Effector memory CD8-positive, alpha-beta T cell (primary cell): ENCODE data around the gene GPA33.

Experiments
- ATAC-seq: fragments of 150-1000 bp; cut with Tn5 transposase; replicated peaks from 2 replicates; pipeline ENCODE4 v1.10.0; 2021; ENCODE audit warnings: mild to moderate bottlenecking, moderate library complexity
- DNase-seq, 3 experiments: peaks; one replicate each; pipeline ENCODE4 v3.0.0; 2021
- H3K27ac Mint-ChIP-seq, 2 donors: one replicate each; pipeline ENCODE4 v1.8.0; 2022; ENCODE audit warnings: mild to moderate bottlenecking in 2 of 2, mixed read lengths in 2 of 2, moderate library complexity in 2 of 2
- H3K27me3 Mint-ChIP-seq, 2 donors: one replicate each; pipeline ENCODE4 v1.8.0; 2022; ENCODE audit warnings: mixed read lengths in 2 of 2
- H3K36me3 Mint-ChIP-seq: one replicate; pipeline ENCODE4 v1.8.0; 2022; ENCODE audit warnings: mild to moderate bottlenecking, moderate library complexity, mixed read lengths; ENCODE audit not compliant: insufficient read depth
- H3K4me1 Mint-ChIP-seq, 2 donors: one replicate each; pipeline ENCODE4 v1.8.0; 2022; ENCODE audit warnings: low read depth in 2 of 2, mixed read lengths in 2 of 2
- H3K4me3 Mint-ChIP-seq, 2 donors: one replicate each; pipeline ENCODE4 v1.8.0; 2022; ENCODE audit warnings: mild to moderate bottlenecking in 2 of 2, mixed read lengths in 2 of 2, moderate library complexity in 2 of 2
- H3K9me3 Mint-ChIP-seq, 2 donors: one replicate each; pipeline ENCODE4 v1.8.0; 2022; ENCODE audit warnings: mixed read lengths in 2 of 2

Gene GPA33

DNA sequence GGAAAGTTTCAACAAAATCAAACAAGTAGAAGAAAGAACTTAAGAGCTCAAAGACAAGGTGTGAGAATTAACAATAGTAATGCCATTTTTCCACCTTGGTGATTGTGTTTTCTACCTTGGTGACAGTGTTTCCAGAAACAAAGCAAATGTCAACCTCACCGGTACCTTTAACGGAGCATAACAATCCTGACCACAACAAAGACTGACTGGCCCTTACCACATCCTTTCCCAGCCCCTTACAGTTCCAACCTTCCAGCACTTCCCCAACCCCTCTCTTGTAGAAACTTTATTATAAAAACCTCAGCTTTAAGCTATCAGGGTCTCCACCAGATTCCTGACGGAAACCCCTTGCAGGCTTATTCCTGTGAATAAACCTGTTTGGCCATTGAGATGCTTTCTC, 20.4 kb upstream of the GPA33 start:
- Mint-ChIP-seq H3K9me3 (peaks cover 3 to 7% of the 10 kb centered on the region in 2 donors), H3K4me1 (peaks cover 26% of the 10 kb centered on the region in 2 donors), H3K36me3 (peaks cover 8% of the 10 kb centered on the region), H3K27me3 (peaks cover 0 to 20% of the 10 kb centered on the region in 2 donors), H3K4me3 (peak overlapping the region; percentile 11 to 51), H3K27ac (no peak overlapping the region)
- DNase-seq, result no peak
- peak; percentile 51 for ATAC-seq

GRCh38 chr1:167109125-167109524, 18.9 kb upstream of the GPA33 start:
- peaks cover 36 to 37% of the 10 kb centered on the region in 2 donors for H3K4me1 Mint-ChIP-seq
- peaks cover 8% of the 10 kb centered on the region for H3K36me3 Mint-ChIP-seq
- peaks cover 0 to 18% of the 10 kb centered on the region in 2 donors for H3K27me3 Mint-ChIP-seq
- peaks cover 3 to 7% of the 10 kb centered on the region in 2 donors for H3K9me3 Mint-ChIP-seq
- ATAC-seq (no peak), DNase-seq (no peak)
- H3K27ac Mint-ChIP-seq, result peak overlapping the region; percentile 27 to 57
- peak overlapping the region; percentile 2 to 13 for H3K4me3 Mint-ChIP-seq

- peaks cover 8% of the 10 kb centered on the region for H3K36me3 Mint-ChIP-seq
- H3K27me3 Mint-ChIP-seq, result peaks cover 0 to 18% of the 10 kb centered on the region in 2 donors
- peaks cover 38 to 40% of the 10 kb centered on the region in 2 donors for H3K4me1 Mint-ChIP-seq
- DNase-seq (no peak), ATAC-seq (no peak)
- H3K9me3 Mint-ChIP-seq, result peaks cover 3 to 7% of the 10 kb centered on the region in 2 donors
- no peak overlapping the region for H3K4me3 Mint-ChIP-seq
- H3K27ac Mint-ChIP-seq, result no peak overlapping the region
Measured at GRCh38 chr1:167107456-167107855, 17.3 kb upstream of the GPA33 start.

DNA sequence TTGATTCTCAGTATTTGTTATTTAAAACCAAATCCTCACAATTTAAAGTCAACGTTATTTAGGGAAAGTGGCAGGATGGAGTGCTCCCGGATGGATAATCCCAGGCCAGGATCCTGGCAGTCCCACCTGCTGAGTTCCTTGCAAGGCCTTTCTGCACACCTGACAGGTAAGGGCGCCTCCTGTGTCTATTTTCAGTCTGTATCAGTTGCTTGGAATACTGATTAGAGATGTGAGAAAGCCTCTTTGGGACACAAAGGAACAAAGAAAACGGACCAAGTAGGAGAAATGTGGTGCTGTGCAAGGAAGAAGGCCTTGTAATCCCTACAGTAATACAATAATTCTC, 15.9 kb upstream of the GPA33 start:
- DNase-seq (no peak), ATAC-seq (no peak)
- H3K4me1 Mint-ChIP-seq, result peaks cover 38 to 40% of the 10 kb centered on the region in 2 donors
- no peak overlapping the region for H3K27ac Mint-ChIP-seq
- H3K4me3 Mint-ChIP-seq, result no peak overlapping the region
- peaks cover 3 to 7% of the 10 kb centered on the region in 2 donors for H3K9me3 Mint-ChIP-seq
- peaks cover 8% of the 10 kb centered on the region for H3K36me3 Mint-ChIP-seq
- peaks cover 0 to 18% of the 10 kb centered on the region in 2 donors for H3K27me3 Mint-ChIP-seq

- no peak overlapping the region for H3K27ac Mint-ChIP-seq
- H3K36me3 Mint-ChIP-seq, result peaks cover 3% of the 10 kb centered on the region
- H3K4me1 Mint-ChIP-seq, result peaks cover 32 to 34% of the 10 kb centered on the region in 2 donors
- H3K9me3 Mint-ChIP-seq, result peaks cover 3 to 7% of the 10 kb centered on the region in 2 donors
- ATAC-seq (no peak), DNase-seq (no peak)
- peaks cover 0 to 18% of the 10 kb centered on the region in 2 donors for H3K27me3 Mint-ChIP-seq
- no peak overlapping the region for H3K4me3 Mint-ChIP-seq
Measured at GRCh38 chr1:167105271-167106118, 15.3 kb upstream of the GPA33 start.

DNA sequence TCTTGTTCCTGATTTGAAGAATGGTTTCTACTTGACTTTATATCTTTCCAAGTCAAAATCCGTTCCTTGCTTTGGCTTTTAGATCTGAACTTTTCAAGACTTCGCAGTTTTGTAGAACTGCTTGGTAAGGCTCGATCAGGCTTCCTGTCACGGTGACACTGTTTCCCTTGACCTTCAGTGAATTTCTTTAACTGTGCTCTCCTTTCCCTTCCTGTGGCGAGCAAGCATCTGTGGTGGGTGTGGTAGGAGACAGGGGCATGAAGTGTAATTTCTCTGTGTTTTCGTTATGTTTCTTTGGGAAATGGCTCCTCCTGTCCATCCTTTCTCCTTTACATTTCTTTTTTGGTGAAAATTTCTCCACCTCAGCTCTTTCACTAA, 14.1 kb upstream of the GPA33 start:
- Mint-ChIP-seq H3K27ac (peak overlapping the region in 1 of 2 donors; percentile 82), H3K4me3 (no peak overlapping the region)
- no peak for ATAC-seq

GRCh38 chr1:167102906-167103573, 12.9 kb upstream of the GPA33 start:
- ATAC-seq, result no peak
- Mint-ChIP-seq H3K27ac (no peak overlapping the region), H3K4me3 (no peak overlapping the region), H3K36me3 (peaks cover 3% of the 10 kb centered on the region), H3K4me1 (peaks cover 12 to 14% of the 10 kb centered on the region in 2 donors), H3K27me3 (peaks cover 6 to 17% of the 10 kb centered on the region in 2 donors), H3K9me3 (no peaks in the 10 kb centered on the region)
- no peak for DNase-seq

More for the DNA sequence above, 14.1 kb upstream of the GPA33 start:
- Mint-ChIP-seq H3K36me3 (peaks cover 3% of the 10 kb centered on the region), H3K4me1 (peaks cover 19 to 24% of the 10 kb centered on the region in 2 donors), H3K27me3 (peaks cover 0 to 10% of the 10 kb centered on the region in 2 donors), H3K9me3 (no peaks in the 10 kb centered on the region)
- DNase-seq, result no peak

DNA sequence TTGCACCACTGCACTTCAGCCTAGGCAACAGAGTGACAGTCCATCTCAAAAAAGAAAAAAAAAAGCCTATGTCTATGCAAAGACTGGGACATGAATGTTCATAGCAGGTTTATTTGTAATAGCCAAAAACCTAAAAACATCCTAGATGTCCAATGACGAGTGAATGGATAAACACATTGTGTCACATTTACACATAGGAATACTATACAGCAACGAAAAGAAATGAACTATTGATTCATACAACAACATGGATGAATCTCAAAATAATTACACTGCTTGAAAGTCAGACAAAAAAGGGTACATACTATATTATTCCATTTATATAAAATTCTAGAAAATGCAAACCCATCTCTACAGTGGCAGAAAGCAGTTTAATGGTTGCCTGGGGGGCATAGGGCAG, 11.6 kb upstream of the GPA33 start:
- Mint-ChIP-seq H3K4me1 (peaks cover 12 to 14% of the 10 kb centered on the region in 2 donors), H3K4me3 (no peak overlapping the region), H3K27ac (no peak overlapping the region), H3K27me3 (peaks cover 13 to 17% of the 10 kb centered on the region in 2 donors), H3K9me3 (no peaks in the 10 kb centered on the region), H3K36me3 (peaks cover 3% of the 10 kb centered on the region)
- DNase-seq (no peak), ATAC-seq (no peak)

GRCh38 chr1:167100730-167101129, 10.6 kb upstream of the GPA33 start:
- Mint-ChIP-seq H3K4me3 (no peak overlapping the region), H3K27ac (no peak overlapping the region), H3K4me1 (peaks cover 12 to 14% of the 10 kb centered on the region in 2 donors), H3K9me3 (no peaks in the 10 kb centered on the region), H3K36me3 (peaks cover 3% of the 10 kb centered on the region), H3K27me3 (peaks cover 13 to 15% of the 10 kb centered on the region in 2 donors)
- no peak for ATAC-seq
- no peak for DNase-seq

- Mint-ChIP-seq H3K36me3 (peaks cover 3% of the 10 kb centered on the region), H3K9me3 (no peaks in the 10 kb centered on the region), H3K4me3 (no peak overlapping the region), H3K27me3 (peaks cover 8 to 13% of the 10 kb centered on the region in 2 donors), H3K27ac (no peak overlapping the region), H3K4me1 (peaks cover 7 to 11% of the 10 kb centered on the region in 2 donors)
- ATAC-seq (no peak), DNase-seq (no peak)
Measured at GRCh38 chr1:167099851-167100250, 9.7 kb upstream of the GPA33 start.

DNA sequence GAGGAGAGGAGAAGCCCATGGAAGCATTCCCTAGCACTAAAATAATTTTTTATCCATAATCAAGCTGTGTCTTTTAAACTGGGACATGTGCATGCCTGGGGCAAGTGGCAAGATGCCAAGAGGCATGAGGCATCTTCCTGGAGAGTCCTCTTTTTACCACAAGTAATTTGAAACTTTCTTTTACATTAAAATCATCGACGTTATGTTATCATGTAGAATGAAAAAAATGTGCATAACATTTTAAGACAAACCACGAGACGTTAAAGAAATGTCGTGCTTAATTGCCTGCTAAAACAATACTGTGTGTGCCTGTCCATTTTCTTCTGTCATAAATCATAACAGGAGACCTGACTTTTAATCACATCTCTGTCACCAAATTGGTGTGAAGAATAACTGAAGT, 5.2 kb upstream of the GPA33 start:
- H3K9me3 Mint-ChIP-seq, result no peaks in the 10 kb centered on the region
- H3K27ac Mint-ChIP-seq, result no peak overlapping the region
- no peak for DNase-seq
- no peak overlapping the region for H3K4me3 Mint-ChIP-seq
- H3K36me3 Mint-ChIP-seq, result peaks cover 3% of the 10 kb centered on the region
- peaks cover 5 to 6% of the 10 kb centered on the region in 2 donors for H3K4me1 Mint-ChIP-seq
- H3K27me3 Mint-ChIP-seq, result peaks cover 8 to 13% of the 10 kb centered on the region in 2 donors
- ATAC-seq, result no peak

DNA sequence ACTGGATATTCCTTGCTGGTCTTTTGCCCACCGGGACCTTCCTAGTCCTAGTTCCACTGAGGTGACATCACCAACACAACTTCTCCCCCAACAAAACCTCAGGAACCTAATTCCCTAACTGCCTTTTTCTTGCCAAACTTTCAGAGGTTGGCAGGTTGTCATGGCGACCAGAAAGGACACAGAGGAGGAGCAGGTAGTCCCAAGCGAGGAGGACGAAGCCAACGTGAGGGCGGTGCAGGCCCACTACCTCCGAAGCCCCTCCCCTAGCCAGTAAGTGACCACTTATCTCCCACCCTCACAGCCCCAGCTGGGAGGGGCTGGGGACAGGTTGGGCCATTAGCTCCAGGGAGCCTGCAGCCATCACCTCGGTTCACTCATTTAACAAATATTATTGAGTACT, 4.5 kb upstream of the GPA33 start:
- DNase-seq (no peak), ATAC-seq (no peak)
- no peaks in the 10 kb centered on the region for H3K9me3 Mint-ChIP-seq
- H3K27me3 Mint-ChIP-seq, result peaks cover 8 to 13% of the 10 kb centered on the region in 2 donors
- no peak overlapping the region for H3K27ac Mint-ChIP-seq
- peaks cover 10% of the 10 kb centered on the region in 2 donors for H3K4me1 Mint-ChIP-seq
- H3K36me3 Mint-ChIP-seq, result peaks cover 8% of the 10 kb centered on the region
- no peak overlapping the region for H3K4me3 Mint-ChIP-seq

GRCh38 chr1:167093846-167094516, 3.8 kb upstream of the GPA33 start, which contains the start of gene STYXL2:
STYXL2 (plus strand) TSS chr1:167094075; CDS start chr1:167094850, 775 bp downstream.
- DNase-seq (no peak), ATAC-seq (no peak)
- Mint-ChIP-seq H3K4me1 (peaks cover 14 to 17% of the 10 kb centered on the region in 2 donors), H3K4me3 (no peak within 1 kb of the TSS), H3K27me3 (peaks cover 7 to 13% of the 10 kb centered on the region in 2 donors), H3K9me3 (no peaks in the 10 kb centered on the region), H3K36me3 (peaks cover 9% of the 10 kb centered on the region), H3K27ac (no peak within 1 kb of the TSS)
